GM23248 (cell line): ENCODE results near the gene GPR52.

Source experiments
- EZH2 ChIP-seq: fragments of 200-600 bp; sonication (generic); IDR thresholded peaks from 2 replicates; pipeline ENCODE4 v1.6.1; 2018; ENCODE audit warnings: antibody characterized with exemption, mild to moderate bottlenecking; ENCODE audit not compliant: insufficient read depth, poor library complexity, severe bottlenecking
- EZH2phosphoT487 ChIP-seq: fragments of 200-600 bp; sonication (generic); IDR thresholded peaks from 2 replicates; pipeline ENCODE4 v1.6.1; 2018; ENCODE audit warnings: antibody characterized with exemption, moderate library complexity, mild to moderate bottlenecking, low read depth; ENCODE audit not compliant: insufficient read depth

DNA sequence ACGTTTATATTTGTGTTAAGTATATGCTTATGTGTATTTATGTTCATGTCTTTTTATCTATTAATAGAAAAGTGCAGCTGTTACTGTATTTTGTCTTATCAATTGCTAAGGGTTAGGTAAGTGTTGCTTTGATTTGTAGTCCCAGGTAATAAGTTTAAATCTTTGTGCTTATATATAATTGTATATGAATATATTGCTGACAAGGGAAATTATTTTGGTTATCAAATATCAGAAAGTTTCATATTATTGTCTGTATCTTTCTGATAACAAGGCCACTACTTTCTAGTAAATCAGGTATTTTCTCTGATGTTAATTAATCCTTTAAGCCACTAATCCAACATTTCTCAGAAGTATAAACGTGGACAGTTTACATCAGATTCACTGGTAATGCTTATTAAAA, 21.3 kb downstream of the GPR52 start:
- TF ChIP-seq EZH2 = no peak
- no peak for TF ChIP-seq EZH2phosphoT487
